Gastrocnemius medialis (tissue), 4 donors: Measurements from ENCODE around the gene ADCY1.

Experiments
- POLR2A ChIP-seq, 2 donors: fragments of 450-650 bp; IDR thresholded peaks; one replicate each; pipeline ENCODE4 v1.6.1; 2017; ENCODE audit warnings: antibody characterized with exemption in 2 of 2, mild to moderate bottlenecking in 2 of 2, moderate library complexity in 2 of 2
- TF ChIP-seq, protein P1 (sequence below), 5 experiments: fragments of 450-650 bp in 3 of 5; fragments of 200-600 bp in 2 of 5; sonication (generic) in 2 of 5; IDR thresholded peaks in 4 of 5; conservative IDR thresholded peaks in 1 of 5; 1 replicate in 4 of 5; 2 replicates in 1 of 5; pipeline ENCODE4 v1.5.1; 2016 to 2019; ENCODE audit warnings: antibody characterized with exemption in 5 of 5, mild to moderate bottlenecking in 3 of 5, moderate library complexity in 3 of 5

DNA sequence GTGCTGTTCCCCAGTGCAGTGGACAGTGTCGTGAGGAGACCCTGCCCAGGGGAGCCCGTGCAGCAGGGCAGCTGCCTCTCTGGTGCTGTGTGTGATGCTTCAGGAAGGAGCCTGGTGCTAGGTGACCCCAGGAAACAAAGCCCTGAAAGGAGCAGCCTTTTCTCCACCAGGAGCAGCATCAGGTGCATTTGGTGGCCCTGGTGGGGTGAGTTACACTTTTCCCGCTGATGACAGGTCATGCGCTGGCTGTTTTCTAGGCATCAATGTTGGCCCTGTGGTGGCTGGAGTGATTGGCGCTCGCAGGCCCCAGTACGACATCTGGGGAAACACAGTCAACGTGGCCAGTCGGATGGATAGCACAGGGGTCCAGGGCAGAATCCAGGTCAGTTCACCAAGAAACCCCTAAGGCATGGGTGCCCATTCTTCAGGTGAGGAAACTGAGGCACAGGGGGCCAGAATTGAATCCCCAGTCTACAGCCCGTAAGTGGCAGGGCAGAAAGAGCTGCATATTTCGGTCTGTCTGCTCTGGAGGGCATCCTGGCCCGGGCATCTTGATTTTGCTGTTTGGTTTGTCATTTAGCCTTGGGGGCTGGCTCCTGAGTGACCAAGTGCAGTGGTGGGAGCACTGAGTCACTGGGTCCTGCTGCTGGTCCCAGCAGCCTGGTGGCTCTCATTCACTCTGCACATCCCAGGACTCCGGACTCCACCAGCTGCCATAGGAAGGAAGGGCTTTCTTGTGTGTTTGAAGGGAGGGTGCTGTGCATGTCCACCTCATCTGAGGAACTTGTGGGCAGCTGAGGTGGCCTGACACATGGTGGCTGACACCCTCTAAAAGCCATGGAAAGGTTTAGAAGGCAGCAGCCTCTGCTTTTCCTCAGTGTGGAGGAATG is 136.3 kb downstream of the ADCY1 start:
- TF ChIP-seq, protein P1, sequence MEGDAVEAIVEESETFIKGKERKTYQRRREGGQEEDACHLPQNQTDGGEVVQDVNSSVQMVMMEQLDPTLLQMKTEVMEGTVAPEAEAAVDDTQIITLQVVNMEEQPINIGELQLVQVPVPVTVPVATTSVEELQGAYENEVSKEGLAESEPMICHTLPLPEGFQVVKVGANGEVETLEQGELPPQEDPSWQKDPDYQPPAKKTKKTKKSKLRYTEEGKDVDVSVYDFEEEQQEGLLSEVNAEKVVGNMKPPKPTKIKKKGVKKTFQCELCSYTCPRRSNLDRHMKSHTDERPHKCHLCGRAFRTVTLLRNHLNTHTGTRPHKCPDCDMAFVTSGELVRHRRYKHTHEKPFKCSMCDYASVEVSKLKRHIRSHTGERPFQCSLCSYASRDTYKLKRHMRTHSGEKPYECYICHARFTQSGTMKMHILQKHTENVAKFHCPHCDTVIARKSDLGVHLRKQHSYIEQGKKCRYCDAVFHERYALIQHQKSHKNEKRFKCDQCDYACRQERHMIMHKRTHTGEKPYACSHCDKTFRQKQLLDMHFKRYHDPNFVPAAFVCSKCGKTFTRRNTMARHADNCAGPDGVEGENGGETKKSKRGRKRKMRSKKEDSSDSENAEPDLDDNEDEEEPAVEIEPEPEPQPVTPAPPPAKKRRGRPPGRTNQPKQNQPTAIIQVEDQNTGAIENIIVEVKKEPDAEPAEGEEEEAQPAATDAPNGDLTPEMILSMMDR (IDR thresholded peaks at IDR 0.05 in 4 of 5, conservative IDR thresholded peaks at IDR 0.05 in 1 of 5): no peak
- no peak for TF ChIP-seq POLR2A (IDR thresholded peaks at IDR 0.05)
